Nephron progenitor cell (in vitro differentiated cells): ENCODE data around the gene INTS14.

Experiments used
- DNase-seq: peaks from one replicate; pipeline ENCODE4 v3.0.0; 2021
- H3K27ac Mint-ChIP-seq: 2 replicates; pipeline ENCODE4 v1.8.0; 2021; ENCODE audit warnings: mild to moderate bottlenecking, moderate library complexity, mixed read lengths
- H3K27me3 Mint-ChIP-seq: 2 replicates; pipeline ENCODE4 v1.8.0; 2021; ENCODE audit warnings: mild to moderate bottlenecking, low read depth, mixed read lengths; ENCODE audit not compliant: poor library complexity
- H3K36me3 Mint-ChIP-seq: 2 replicates; pipeline ENCODE4 v1.8.0; 2021; ENCODE audit warnings: low read depth, mixed read lengths
- H3K4me1 Mint-ChIP-seq: 2 replicates; pipeline ENCODE4 v1.8.0; 2021; ENCODE audit warnings: mixed read lengths
- H3K4me3 Mint-ChIP-seq: 2 replicates; pipeline ENCODE4 v1.8.0; 2021; ENCODE audit warnings: mild to moderate bottlenecking, moderate library complexity, mixed read lengths
- H3K9me3 Mint-ChIP-seq: 2 replicates; pipeline ENCODE4 v1.8.0; 2021; ENCODE audit warnings: mild to moderate bottlenecking, moderate library complexity, mixed read lengths
- CTCF ChIP-seq: fragments of 200-600 bp; sonication (generic); IDR thresholded peaks from 2 replicates; pipeline ENCODE4 v1.5.0; 2021; ENCODE audit warnings: antibody characterized with exemption

INTS14 gene

GRCh38 chr15:65638109-65638508, 27.2 kb upstream of the INTS14 start:
- H3K4me1 Mint-ChIP-seq = peaks cover 43% of the 10 kb centered on the region
- TF ChIP-seq CTCF = no peak
- no peaks in the 10 kb centered on the region for H3K36me3 Mint-ChIP-seq
- peaks cover 4% of the 10 kb centered on the region for H3K27me3 Mint-ChIP-seq
- no peak overlapping the region for H3K4me3 Mint-ChIP-seq
- peak overlapping the region; percentile 81 for H3K27ac Mint-ChIP-seq
- no peak for DNase-seq
- no peaks in the 10 kb centered on the region for H3K9me3 Mint-ChIP-seq

GRCh38 chr15:65634356-65634755, 23.4 kb upstream of the INTS14 start:
- Mint-ChIP-seq H3K9me3 (no peaks in the 10 kb centered on the region), H3K4me3 (no peak overlapping the region), H3K27me3 (no peaks in the 10 kb centered on the region), H3K4me1 (peaks cover 25% of the 10 kb centered on the region), H3K36me3 (no peaks in the 10 kb centered on the region), H3K27ac (no peak overlapping the region)
- no peak for TF ChIP-seq CTCF
- no peak for DNase-seq

GRCh38 chr15:65633752-65634151, 22.8 kb upstream of the INTS14 start:
- DNase-seq = no peak
- H3K4me1 Mint-ChIP-seq = peaks cover 20% of the 10 kb centered on the region
- peak overlapping the region; percentile 41 for H3K27ac Mint-ChIP-seq
- H3K4me3 Mint-ChIP-seq = no peak overlapping the region
- H3K36me3 Mint-ChIP-seq = no peaks in the 10 kb centered on the region
- no peaks in the 10 kb centered on the region for H3K9me3 Mint-ChIP-seq
- TF ChIP-seq CTCF = no peak
- H3K27me3 Mint-ChIP-seq = no peaks in the 10 kb centered on the region

DNA sequence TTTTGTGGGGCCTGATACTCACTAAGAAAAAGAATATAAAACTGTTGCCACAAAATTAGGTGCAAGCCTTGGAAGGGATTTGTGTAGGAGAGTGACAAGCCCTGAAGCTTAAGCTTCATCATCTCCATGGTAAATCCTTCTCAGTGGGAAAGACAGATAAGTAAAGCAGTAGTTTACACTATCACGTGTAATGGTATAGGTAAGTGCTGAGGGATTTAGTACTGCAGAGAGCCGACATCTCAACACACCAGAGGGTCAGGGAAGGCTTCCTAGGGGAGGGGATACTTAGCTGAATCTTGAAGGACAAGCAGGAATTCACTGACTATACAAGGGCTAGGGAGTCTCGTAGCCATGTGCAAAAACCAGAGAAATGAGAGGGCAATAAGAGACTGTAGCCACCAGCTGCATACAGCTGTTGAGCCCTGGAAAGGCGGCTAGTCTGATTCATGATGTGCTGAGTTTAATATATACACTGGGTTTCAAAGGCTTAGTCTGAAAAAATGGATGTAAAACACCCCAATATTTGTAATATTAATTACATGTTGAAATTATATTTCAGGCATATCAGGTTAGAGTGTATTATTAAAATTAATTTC, 21.9 kb upstream of the INTS14 start:
- H3K4me1 Mint-ChIP-seq = peaks cover 13% of the 10 kb centered on the region
- H3K27me3 Mint-ChIP-seq = no peaks in the 10 kb centered on the region
- no peaks in the 10 kb centered on the region for H3K9me3 Mint-ChIP-seq
- no peak for TF ChIP-seq CTCF
- H3K36me3 Mint-ChIP-seq = no peaks in the 10 kb centered on the region
- H3K27ac Mint-ChIP-seq = no peak overlapping the region
- no peak overlapping the region for H3K4me3 Mint-ChIP-seq
- DNase-seq = no peak

- peaks cover 9% of the 10 kb centered on the region for H3K4me1 Mint-ChIP-seq
- TF ChIP-seq CTCF = no peak
- H3K27me3 Mint-ChIP-seq = no peaks in the 10 kb centered on the region
- H3K4me3 Mint-ChIP-seq = no peak overlapping the region
- H3K9me3 Mint-ChIP-seq = no peaks in the 10 kb centered on the region
- H3K36me3 Mint-ChIP-seq = no peaks in the 10 kb centered on the region
- DNase-seq = no peak
- no peak overlapping the region for H3K27ac Mint-ChIP-seq
These were observed 20.6 kb upstream of the INTS14 start for GRCh38 chr15:65631503-65631902.

GRCh38 chr15:65630760-65631159, 19.8 kb upstream of the INTS14 start:
- H3K27me3 Mint-ChIP-seq = no peaks in the 10 kb centered on the region
- no peak overlapping the region for H3K27ac Mint-ChIP-seq
- peaks cover 9% of the 10 kb centered on the region for H3K4me1 Mint-ChIP-seq
- no peak for DNase-seq
- TF ChIP-seq CTCF = no peak
- H3K36me3 Mint-ChIP-seq = peaks cover under 1% of the 10 kb centered on the region
- H3K4me3 Mint-ChIP-seq = no peak overlapping the region
- no peaks in the 10 kb centered on the region for H3K9me3 Mint-ChIP-seq
